GM13977 (cell line): ENCODE data around the gene RHOU.

Experiments
- DNase-seq: peaks from one replicate; pipeline ENCODE4 v3.0.0; 2012; ENCODE audit warnings: low spot score
- in situ Hi-C: fragments of 300-500 bp; cut with MboI; formaldehyde crosslinking; loops from one replicate; pipeline ENCODE4 v1.12.0; 2022; ENCODE audit warnings: low sequenced_read_pairs, low pct_unique_long_range_greater_than_20kb, mixed read lengths, inconsistent platforms; ENCODE audit not compliant: unreplicated experiment
- TF ChIP-seq, protein P1 (sequence below): IDR thresholded peaks from 2 replicates; pipeline ENCODE4 v1.5.1; 2012; ENCODE audit warnings: mild to moderate bottlenecking, control low read depth; ENCODE audit not compliant: insufficient read depth; ENCODE audit errors: extremely low read depth, missing control alignments

Gene RHOU

GRCh38 chr1:228735871-228736586 lies 750 bp downstream of the RHOU start:
- TF ChIP-seq, protein P1, sequence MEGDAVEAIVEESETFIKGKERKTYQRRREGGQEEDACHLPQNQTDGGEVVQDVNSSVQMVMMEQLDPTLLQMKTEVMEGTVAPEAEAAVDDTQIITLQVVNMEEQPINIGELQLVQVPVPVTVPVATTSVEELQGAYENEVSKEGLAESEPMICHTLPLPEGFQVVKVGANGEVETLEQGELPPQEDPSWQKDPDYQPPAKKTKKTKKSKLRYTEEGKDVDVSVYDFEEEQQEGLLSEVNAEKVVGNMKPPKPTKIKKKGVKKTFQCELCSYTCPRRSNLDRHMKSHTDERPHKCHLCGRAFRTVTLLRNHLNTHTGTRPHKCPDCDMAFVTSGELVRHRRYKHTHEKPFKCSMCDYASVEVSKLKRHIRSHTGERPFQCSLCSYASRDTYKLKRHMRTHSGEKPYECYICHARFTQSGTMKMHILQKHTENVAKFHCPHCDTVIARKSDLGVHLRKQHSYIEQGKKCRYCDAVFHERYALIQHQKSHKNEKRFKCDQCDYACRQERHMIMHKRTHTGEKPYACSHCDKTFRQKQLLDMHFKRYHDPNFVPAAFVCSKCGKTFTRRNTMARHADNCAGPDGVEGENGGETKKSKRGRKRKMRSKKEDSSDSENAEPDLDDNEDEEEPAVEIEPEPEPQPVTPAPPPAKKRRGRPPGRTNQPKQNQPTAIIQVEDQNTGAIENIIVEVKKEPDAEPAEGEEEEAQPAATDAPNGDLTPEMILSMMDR, result no peak
- in situ Hi-C loops, result no loop called here
- DNase-seq, result no peak

- DNase-seq, result no peak
- in situ Hi-C loops, result no loop called here
- TF ChIP-seq, protein P1, result no peak
Observed at GRCh38 chr1:228736844-228737445, 1.7 kb downstream of the RHOU start.

DNA sequence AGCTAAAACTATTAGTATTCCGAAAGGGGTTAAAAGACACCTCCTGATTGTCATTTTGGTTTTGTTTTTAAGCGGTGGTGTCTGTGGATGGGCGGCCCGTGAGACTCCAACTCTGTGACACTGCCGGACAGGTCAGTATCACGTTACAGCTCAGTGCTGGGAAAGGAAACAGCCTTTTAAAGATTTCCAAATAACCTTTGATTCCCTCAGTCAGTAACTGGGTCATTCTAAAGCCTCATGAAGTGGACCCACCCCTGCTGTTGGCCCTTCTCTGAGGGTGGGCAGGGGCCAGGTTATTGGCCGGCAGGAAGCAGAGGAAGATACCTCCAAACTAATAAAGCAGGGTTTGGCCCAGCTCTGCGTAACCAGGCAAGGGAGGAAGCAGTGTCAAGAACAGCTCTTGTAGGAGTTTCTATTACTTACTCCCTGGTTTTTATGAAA lies 2.3 kb downstream of the RHOU start:
- DNase-seq, result no peak
- TF ChIP-seq, protein P1, result no peak
- in situ Hi-C loops, result no loop called here

DNA sequence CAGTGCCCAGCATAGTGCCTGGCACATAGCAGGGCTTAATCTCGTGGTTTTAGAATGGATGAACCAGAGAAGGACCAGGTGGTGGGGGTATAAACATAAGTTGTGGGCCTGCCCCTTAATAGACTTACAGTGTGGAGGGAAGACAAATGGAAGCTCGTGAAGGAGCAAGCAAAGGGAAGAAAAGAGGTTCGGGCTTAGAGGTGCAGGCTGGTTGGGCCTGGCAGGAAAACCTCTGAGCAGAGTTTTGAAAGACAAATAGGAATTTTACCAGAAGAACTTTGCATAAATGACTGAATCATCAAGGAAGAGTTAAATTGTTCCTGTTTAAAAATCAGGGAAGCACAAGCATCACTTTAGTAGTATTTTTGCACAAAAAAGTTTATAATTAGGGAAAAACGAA lies 4.5 kb downstream of the RHOU start:
- TF ChIP-seq, protein P1, result no peak
- in situ Hi-C loops, result no loop called here

GRCh38 chr1:228740543-228741317 lies 5.5 kb downstream of the RHOU start:
- in situ Hi-C loops, result no loop called here
- TF ChIP-seq, protein P1, result no peak
- no peak for DNase-seq

More for the DNA sequence above, 4.5 kb downstream of the RHOU start:
- DNase-seq, result no peak

DNA sequence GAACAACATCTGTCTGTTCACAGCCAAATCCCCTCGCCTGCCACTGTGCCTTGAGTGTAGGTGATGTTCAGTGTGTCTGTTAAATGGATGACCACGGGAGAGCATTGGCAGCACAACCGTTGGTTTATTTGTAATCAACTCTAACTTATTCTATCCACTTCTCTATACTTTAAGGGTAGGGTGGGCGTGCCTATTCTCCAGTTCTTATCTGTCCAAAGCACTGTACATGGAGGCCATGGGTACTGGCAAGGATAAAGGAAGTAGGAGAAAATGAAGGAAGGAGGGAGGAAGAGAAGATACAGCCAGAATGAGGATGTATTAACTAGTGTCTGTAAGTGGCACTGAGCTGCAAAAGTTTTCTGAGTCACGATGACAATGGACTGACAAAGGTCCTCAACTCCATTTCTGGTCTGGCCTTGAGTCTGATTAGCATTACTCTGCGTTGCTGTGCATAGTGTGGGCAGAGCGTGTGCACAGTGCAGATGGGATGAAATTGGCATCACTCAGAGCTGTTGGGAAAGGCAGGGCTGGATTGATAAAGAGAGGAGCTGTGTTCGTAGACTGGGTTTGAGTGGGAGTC lies 7.1 kb downstream of the RHOU start:
- in situ Hi-C loops, result no loop called here
- TF ChIP-seq, protein P1, result no peak

More for the DNA sequence above, 7.1 kb downstream of the RHOU start:
- DNase-seq, result no peak
